Testis (tissue), 3 donors: ENCODE measurements around the gene TCF12. TPM values are rescaled to one million over a fixed set of nuclear protein-coding genes. Genes with fewer than 3 reads are reported as not detected.
"Not testable (repeated sequence)": the region's sequence is repeated elsewhere in the genome, so short reads cannot be mapped to it uniquely, and the experiment has no call there.

Source experiments
- DNase-seq: peaks from one replicate; pipeline ENCODE4 v3.0.0-alpha.2; 2019
- H3K27ac ChIP-seq, 2 donors: fragments of 200-600 bp; sonication (generic); one replicate each; pipeline ENCODE4 v1.5.1; 2019
- H3K27me3 ChIP-seq: fragments of 200-600 bp; sonication (generic); one replicate; pipeline ENCODE4 v1.5.1; 2019
- H3K36me3 ChIP-seq: fragments of 200-600 bp; sonication (generic); one replicate; pipeline ENCODE4 v1.5.1; 2017; ENCODE audit warnings: low read depth; ENCODE audit errors: missing control alignments
- H3K4me1 ChIP-seq: fragments of 200-600 bp; sonication (generic); one replicate; pipeline ENCODE4 v1.5.1; 2019
- H3K4me3 ChIP-seq, 2 donors: fragments of 200-600 bp; sonication (generic); one replicate each; pipeline ENCODE4 v1.5.1; 2017 to 2019
- H3K9me3 ChIP-seq: fragments of 200-600 bp; sonication (generic); one replicate; pipeline ENCODE4 v1.5.1; 2017
- POLR2A ChIP-seq: fragments of 450-650 bp; IDR thresholded peaks from one replicate; pipeline ENCODE4 v1.6.1; 2017; ENCODE audit warnings: antibody characterized with exemption, mild to moderate bottlenecking, moderate library complexity
- WGBS, 2 donors: methylation state at CpG; one replicate each; pipeline ENCODE4 v1.1.5; 2018; 5-methylcytosine and 5-hydroxymethylcytosine counted together
- intact Hi-C: fragments of 100-400 bp; cut with DNase I; formaldehyde crosslinking; loops from one replicate; pipeline ENCODE4 v1.15.1; 2023; ENCODE audit warnings: low total_unique reads
- polyA plus RNA-seq: library from polyadenylated mRNA; stranded (reverse); fragments of 350-450 nt; fragmentation: Illumina TruSeq; extraction: RNeasy Lipid Tissue Mini Kit (QIAGEN cat#74804); gene quantifications from one replicate; pipeline ENCODE4 v1.2.3, GENCODE V29; 2014; ENCODE audit warnings: low read depth, low replicate concordance; ENCODE audit not compliant: insufficient read depth
- total RNA-seq, 2 donors: library from RNA; depleted of rRNA; stranded (reverse); fragments of >200 nt; gene quantifications; one replicate each; pipeline ENCODE4 v1.2.3, GENCODE V29; 2016
- TF ChIP-seq, protein P1 (sequence below), 3 experiments: fragments of 450-650 bp in 2 of 3; fragments of 200-600 bp in 1 of 3; sonication (generic) in 1 of 3; IDR thresholded peaks; one replicate each; pipeline ENCODE4 v1.5.1; 2016 to 2019; ENCODE audit warnings: antibody characterized with exemption in 3 of 3, mild to moderate bottlenecking in 2 of 3, moderate library complexity in 1 of 3

The TCF12 gene
- total and polyA plus RNA-seq, 3 donors from 2014 or later = 51.8 to 152 (median 146) TPM

DNA sequence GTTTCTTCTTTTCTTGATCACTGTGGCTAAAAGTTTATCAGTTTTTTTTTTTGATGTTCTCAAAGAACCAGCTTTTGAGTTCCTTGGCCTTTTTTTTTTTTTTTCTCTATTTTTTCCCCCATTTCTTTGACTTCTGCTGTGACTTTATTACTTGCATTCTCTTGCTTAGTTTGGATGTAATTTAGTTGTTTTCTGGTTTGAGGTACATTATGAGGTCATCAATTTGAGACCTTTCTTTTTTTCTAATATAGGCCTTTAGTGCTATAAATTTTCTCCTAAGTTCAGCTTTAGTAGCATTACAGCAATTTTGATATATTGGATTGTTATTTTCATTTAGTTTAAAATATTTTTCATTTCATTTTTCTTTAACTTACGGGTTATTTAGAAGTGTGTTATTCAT, 35.3 kb downstream of the TCF12 start:
- Histone ChIP-seq H3K36me3 (no peaks in the 10 kb centered on the region), H3K4me1 (no peaks in the 10 kb centered on the region), H3K27me3 (no peaks in the 10 kb centered on the region), H3K9me3 (no peaks in the 10 kb centered on the region), H3K27ac (no peak overlapping the region), H3K4me3 (no peak overlapping the region)
- 95 to 98% methylated on average over 1 of the region's 1 CpG for WGBS, 2 donors
- no peak for DNase-seq
- intact Hi-C loops = no loop called here
- no peak for TF ChIP-seq POLR2A
- TF ChIP-seq, protein P1, sequence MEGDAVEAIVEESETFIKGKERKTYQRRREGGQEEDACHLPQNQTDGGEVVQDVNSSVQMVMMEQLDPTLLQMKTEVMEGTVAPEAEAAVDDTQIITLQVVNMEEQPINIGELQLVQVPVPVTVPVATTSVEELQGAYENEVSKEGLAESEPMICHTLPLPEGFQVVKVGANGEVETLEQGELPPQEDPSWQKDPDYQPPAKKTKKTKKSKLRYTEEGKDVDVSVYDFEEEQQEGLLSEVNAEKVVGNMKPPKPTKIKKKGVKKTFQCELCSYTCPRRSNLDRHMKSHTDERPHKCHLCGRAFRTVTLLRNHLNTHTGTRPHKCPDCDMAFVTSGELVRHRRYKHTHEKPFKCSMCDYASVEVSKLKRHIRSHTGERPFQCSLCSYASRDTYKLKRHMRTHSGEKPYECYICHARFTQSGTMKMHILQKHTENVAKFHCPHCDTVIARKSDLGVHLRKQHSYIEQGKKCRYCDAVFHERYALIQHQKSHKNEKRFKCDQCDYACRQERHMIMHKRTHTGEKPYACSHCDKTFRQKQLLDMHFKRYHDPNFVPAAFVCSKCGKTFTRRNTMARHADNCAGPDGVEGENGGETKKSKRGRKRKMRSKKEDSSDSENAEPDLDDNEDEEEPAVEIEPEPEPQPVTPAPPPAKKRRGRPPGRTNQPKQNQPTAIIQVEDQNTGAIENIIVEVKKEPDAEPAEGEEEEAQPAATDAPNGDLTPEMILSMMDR (IDR thresholded peaks at IDR 0.05) = no peak

DNA sequence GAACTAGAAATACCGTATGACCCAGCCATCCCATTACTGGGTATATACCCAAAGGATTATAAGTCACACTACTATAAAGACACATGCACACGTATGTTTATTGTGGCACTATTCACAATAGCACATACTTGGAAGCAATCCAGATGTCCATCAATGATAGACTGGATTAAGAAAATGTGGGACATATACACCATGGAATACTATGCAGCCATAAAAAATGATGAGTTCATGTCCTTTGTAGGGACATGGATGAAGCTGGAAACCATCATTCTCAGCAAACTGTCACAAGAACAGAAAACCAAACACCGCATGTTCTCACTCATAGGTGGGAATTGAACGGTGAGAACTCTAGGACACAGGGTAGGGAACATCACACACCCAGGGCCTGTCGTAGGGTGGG, 36.6 kb downstream of the TCF12 start:
- WGBS, 2 donors = 96 to 97% methylated on average over 5 of the region's 5 CpGs
- DNase-seq, H3K9me3 ChIP-seq, H3K27ac ChIP-seq, H3K4me1 ChIP-seq, H3K36me3 ChIP-seq, intact Hi-C loops, H3K4me3 ChIP-seq, H3K27me3 ChIP-seq: not testable (repeated sequence)

DNA sequence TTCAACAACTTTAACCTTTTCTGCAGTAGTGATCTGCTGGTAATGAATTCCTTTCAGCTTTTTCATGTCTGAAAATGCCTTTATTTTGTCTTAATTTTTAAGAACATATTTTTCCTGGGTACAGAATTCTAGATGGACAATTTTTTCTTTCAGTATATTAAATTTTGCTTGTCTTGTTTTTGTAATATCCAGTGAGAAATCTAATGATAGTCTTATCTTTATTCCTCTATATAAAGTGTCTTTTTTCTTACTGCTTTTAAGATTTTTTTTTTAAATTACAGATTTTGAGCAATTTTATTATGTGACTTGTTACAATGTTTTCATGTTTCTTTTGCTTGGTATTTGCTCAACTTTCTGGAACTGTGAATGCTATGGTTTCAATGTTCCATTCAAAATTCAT, 38.1 kb downstream of the TCF12 start:
- Histone ChIP-seq H3K27ac (no peak overlapping the region), H3K9me3 (no peaks in the 10 kb centered on the region), H3K36me3 (no peaks in the 10 kb centered on the region), H3K4me1 (no peaks in the 10 kb centered on the region), H3K4me3 (no peak overlapping the region), H3K27me3 (no peaks in the 10 kb centered on the region)
- no peak for DNase-seq
- intact Hi-C loops = no loop called here
- TF ChIP-seq POLR2A = no peak
- TF ChIP-seq, protein P1 (IDR thresholded peaks at IDR 0.05) = no peak

DNA sequence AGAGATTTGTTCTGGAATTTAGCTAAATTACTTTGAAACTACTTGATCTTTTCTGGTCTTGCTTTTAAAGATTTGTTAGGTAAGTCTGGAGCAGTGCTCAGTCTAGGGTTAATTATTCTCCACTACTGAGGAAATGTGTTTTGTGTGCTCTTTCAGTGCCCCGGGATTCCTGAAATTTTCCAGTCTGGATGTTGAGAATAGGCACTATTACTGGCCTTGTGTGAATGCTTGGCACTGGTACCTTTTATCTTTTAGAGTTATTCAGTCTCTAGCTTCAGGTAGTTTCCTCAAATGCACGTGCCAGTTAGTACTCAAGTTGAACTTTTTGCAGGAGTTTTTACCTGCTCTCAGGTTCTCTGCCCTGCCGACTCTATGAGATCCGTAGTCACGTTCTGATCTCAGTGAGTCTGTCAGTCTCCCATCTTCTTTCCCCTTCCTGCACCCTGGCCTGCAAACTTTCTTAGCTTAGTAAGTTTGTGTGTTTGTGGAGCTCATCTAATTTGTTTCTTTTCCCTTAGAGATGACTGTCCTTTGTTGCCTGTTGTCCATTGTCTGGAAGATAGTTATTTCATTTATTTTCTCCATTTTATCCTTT, 39.5 kb downstream of the TCF12 start:
- 78 to 81% methylated on average over 5 of the region's 5 CpGs for WGBS, 2 donors
- H3K36me3 ChIP-seq = no peaks in the 10 kb centered on the region
- intact Hi-C loops = no loop called here
- no peaks in the 10 kb centered on the region for H3K27me3 ChIP-seq
- TF ChIP-seq, protein P1 (IDR thresholded peaks at IDR 0.05) = no peak
- TF ChIP-seq POLR2A = no peak
- H3K4me1 ChIP-seq = no peaks in the 10 kb centered on the region
- no peaks in the 10 kb centered on the region for H3K9me3 ChIP-seq
- DNase-seq = no peak
- no peak overlapping the region for H3K27ac ChIP-seq
- no peak overlapping the region for H3K4me3 ChIP-seq

DNA sequence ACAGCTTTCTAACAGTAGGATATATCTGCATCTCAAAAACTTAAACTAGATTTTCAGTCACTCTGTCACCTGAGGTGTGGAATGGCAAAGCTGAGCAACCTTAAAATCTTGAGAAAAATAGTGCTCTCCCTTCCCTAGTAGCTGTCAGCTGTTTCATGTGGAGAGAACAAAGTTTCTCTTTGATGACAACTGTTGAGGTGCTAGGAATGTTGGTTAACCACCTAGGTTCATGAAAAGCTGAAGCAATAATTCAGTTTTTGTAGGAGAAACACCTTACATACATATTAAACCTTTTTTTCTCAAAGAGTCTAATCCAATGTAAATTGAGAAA, 40.8 kb downstream of the TCF12 start:
- no peaks in the 10 kb centered on the region for H3K27me3 ChIP-seq

More for the DNA sequence above, 40.8 kb downstream of the TCF12 start:
- TF ChIP-seq POLR2A = no peak
- TF ChIP-seq, protein P1 (IDR thresholded peaks at IDR 0.05) = no peak
- H3K27ac ChIP-seq = no peak overlapping the region
- no peaks in the 10 kb centered on the region for H3K4me1 ChIP-seq
- H3K4me3 ChIP-seq = no peak overlapping the region
- intact Hi-C loops = no loop called here
- H3K9me3 ChIP-seq = no peaks in the 10 kb centered on the region
- H3K36me3 ChIP-seq = no peaks in the 10 kb centered on the region
- no peak for DNase-seq
